ENCODE results near the gene NGB.

The NGB gene

GRCh38 chr14:77264466-77265186 is 6.4 kb downstream of the NGB start:
- no peak for DNase-seq (ENCODE audit: low read depth)

- DNase-seq (ENCODE audit: low read depth) = no peak
Measured at GRCh38 chr14:77260631-77261030, 10.4 kb downstream of the NGB start.

- no peak for DNase-seq (ENCODE audit: low read depth)
Measured at GRCh38 chr14:77260199-77260598, 10.8 kb downstream of the NGB start.

- no peak for DNase-seq (ENCODE audit: low read depth)
Measured at GRCh38 chr14:77259025-77259715, 11.8 kb downstream of the NGB start.

GRCh38 chr14:77258566-77258965 is 12.4 kb downstream of the NGB start:
- DNase-seq (ENCODE audit: low read depth) = no peak

GRCh38 chr14:77257700-77258099 is 13.3 kb downstream of the NGB start:
- no peak for DNase-seq (ENCODE audit: low read depth)

GRCh38 chr14:77256694-77257093 is 14.3 kb downstream of the NGB start:
- DNase-seq (ENCODE audit: low read depth) = no peak

GRCh38 chr14:77253333-77254190 is 17.4 kb downstream of the NGB start:
- DNase-seq (ENCODE audit: low read depth) = no peak

GRCh38 chr14:77251870-77252269 is 19.1 kb downstream of the NGB start:
- no peak for DNase-seq (ENCODE audit: low read depth)

- DNase-seq (ENCODE audit: low read depth) = no peak
Measured at GRCh38 chr14:77250927-77251326, 20.1 kb downstream of the NGB start.

- DNase-seq (ENCODE audit: low read depth) = no peak
Measured at GRCh38 chr14:77249286-77249685, 21.7 kb downstream of the NGB start.

GRCh38 chr14:77248666-77249065 is 22.3 kb downstream of the NGB start:
- no peak for DNase-seq (ENCODE audit: low read depth)

- DNase-seq (ENCODE audit: low read depth) = no peak
Measured at GRCh38 chr14:77246784-77247183, 24.2 kb downstream of the NGB start.

- no peak for DNase-seq (ENCODE audit: low read depth)
Measured at GRCh38 chr14:77245820-77246219, 25.2 kb downstream of the NGB start.

- DNase-seq (ENCODE audit: low read depth) = no peak
Measured at GRCh38 chr14:77243853-77244252, 27.2 kb downstream of the NGB start.

- DNase-seq (ENCODE audit: low read depth) = no peak
Measured at GRCh38 chr14:77242752-77243151, 28.3 kb downstream of the NGB start.

- no peak for DNase-seq (ENCODE audit: low read depth)
Measured at GRCh38 chr14:77241955-77242354, 29.1 kb downstream of the NGB start.

GRCh38 chr14:77240336-77240915 is 30.6 kb downstream of the NGB start:
- DNase-seq (ENCODE audit: low read depth) = no peak

- no peak for DNase-seq (ENCODE audit: low read depth)
Measured at GRCh38 chr14:77239412-77239811, 31.6 kb downstream of the NGB start.

- DNase-seq (ENCODE audit: low read depth) = no peak
Measured at GRCh38 chr14:77238996-77239395, 32.0 kb downstream of the NGB start.

- no peak for DNase-seq (ENCODE audit: low read depth)
Measured at GRCh38 chr14:77238356-77238755, 32.6 kb downstream of the NGB start.

- no peak for DNase-seq (ENCODE audit: low read depth)
Measured at GRCh38 chr14:77236814-77237213, 34.2 kb downstream of the NGB start.

Data from fibroblast of the conjunctiva (primary cell).